Stomach (tissue), 4 donors: Measurements from ENCODE around the gene DPF3.

Source experiments
- POLR2A ChIP-seq, 4 donors: fragments of 450-650 bp; IDR thresholded peaks; one replicate each; pipeline ENCODE4 v1.6.1; 2016; ENCODE audit warnings: antibody characterized with exemption in 4 of 4, control low read depth in 2 of 4, mild to moderate bottlenecking in 1 of 4, moderate library complexity in 1 of 4
- TF ChIP-seq, protein P1 (sequence below), 7 experiments: fragments of 450-650 bp in 4 of 7; fragments of 200-600 bp in 3 of 7; sonication (generic) in 3 of 7; IDR thresholded peaks; one replicate each; pipeline ENCODE4 v1.5.1; 2016 to 2019; ENCODE audit warnings: antibody characterized with exemption in 7 of 7, control low read depth in 2 of 7, mild to moderate bottlenecking in 1 of 7

DNA sequence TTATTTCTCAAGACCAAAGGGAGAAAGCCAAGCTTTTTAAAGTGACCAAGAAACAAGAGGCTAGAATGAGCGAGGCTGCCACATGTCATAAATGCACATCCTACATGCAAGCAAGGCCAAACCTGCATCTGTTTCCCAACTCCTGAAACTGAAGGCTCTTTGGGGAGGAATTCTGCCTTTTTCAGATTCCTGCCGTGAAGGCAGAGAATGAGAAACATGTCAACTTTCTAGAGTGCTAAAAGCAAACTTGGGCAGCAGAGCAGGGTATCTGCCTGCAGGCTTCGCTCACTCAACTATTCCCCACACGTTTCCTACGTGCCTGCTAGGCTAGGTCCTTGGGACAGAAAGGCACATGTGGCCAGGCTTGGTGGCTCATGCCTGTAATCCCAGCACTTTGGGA is 15.2 kb downstream of the DPF3 start:
- TF ChIP-seq, protein P1, sequence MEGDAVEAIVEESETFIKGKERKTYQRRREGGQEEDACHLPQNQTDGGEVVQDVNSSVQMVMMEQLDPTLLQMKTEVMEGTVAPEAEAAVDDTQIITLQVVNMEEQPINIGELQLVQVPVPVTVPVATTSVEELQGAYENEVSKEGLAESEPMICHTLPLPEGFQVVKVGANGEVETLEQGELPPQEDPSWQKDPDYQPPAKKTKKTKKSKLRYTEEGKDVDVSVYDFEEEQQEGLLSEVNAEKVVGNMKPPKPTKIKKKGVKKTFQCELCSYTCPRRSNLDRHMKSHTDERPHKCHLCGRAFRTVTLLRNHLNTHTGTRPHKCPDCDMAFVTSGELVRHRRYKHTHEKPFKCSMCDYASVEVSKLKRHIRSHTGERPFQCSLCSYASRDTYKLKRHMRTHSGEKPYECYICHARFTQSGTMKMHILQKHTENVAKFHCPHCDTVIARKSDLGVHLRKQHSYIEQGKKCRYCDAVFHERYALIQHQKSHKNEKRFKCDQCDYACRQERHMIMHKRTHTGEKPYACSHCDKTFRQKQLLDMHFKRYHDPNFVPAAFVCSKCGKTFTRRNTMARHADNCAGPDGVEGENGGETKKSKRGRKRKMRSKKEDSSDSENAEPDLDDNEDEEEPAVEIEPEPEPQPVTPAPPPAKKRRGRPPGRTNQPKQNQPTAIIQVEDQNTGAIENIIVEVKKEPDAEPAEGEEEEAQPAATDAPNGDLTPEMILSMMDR (IDR thresholded peaks at IDR 0.05), result no peak
- TF ChIP-seq POLR2A (IDR thresholded peaks at IDR 0.05), result no peak
